ENCODE results near the gene KCNB1.

Gene KCNB1

GRCh38 chr20:49483018-49483695 lies 689 bp upstream of the KCNB1 start:
- H3K9me3 ChIP-seq = no peaks in the 10 kb centered on the region
- H3K4me3 ChIP-seq = peak overlapping the region; percentile 51 to 61
- DNase-seq = no peak
- H3K27ac ChIP-seq = no peak overlapping the region
- H3K4me1 ChIP-seq = peaks cover 0 to 33% (median 22%) of the 10 kb centered on the region in 4 donors
- peaks cover 0 to 22% of the 10 kb centered on the region in 2 donors for H3K27me3 ChIP-seq
- TF ChIP-seq, protein P1, sequence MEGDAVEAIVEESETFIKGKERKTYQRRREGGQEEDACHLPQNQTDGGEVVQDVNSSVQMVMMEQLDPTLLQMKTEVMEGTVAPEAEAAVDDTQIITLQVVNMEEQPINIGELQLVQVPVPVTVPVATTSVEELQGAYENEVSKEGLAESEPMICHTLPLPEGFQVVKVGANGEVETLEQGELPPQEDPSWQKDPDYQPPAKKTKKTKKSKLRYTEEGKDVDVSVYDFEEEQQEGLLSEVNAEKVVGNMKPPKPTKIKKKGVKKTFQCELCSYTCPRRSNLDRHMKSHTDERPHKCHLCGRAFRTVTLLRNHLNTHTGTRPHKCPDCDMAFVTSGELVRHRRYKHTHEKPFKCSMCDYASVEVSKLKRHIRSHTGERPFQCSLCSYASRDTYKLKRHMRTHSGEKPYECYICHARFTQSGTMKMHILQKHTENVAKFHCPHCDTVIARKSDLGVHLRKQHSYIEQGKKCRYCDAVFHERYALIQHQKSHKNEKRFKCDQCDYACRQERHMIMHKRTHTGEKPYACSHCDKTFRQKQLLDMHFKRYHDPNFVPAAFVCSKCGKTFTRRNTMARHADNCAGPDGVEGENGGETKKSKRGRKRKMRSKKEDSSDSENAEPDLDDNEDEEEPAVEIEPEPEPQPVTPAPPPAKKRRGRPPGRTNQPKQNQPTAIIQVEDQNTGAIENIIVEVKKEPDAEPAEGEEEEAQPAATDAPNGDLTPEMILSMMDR (IDR thresholded peaks at IDR 0.05) = no peak
- intact Hi-C loops (cut with DNase I; ENCODE audit: low total_unique reads) = loop anchor here (5.0 kb wide), 2 partner anchors 49 to 101 kb away; no protein-coding TSS in a partner anchor
- no peaks in the 10 kb centered on the region for H3K36me3 ChIP-seq

- no peak for DNase-seq
- Histone ChIP-seq H3K4me3 (peak overlapping the region; percentile 51 to 61), H3K4me1 (peaks cover 0 to 33% (median 22%) of the 10 kb centered on the region in 4 donors), H3K27me3 (peaks cover 0 to 22% of the 10 kb centered on the region in 2 donors), H3K27ac (no peak overlapping the region), H3K36me3 (no peaks in the 10 kb centered on the region), H3K9me3 (no peaks in the 10 kb centered on the region)
- TF ChIP-seq, protein P1 (IDR thresholded peaks at IDR 0.05) = no peak
- intact Hi-C loops (cut with DNase I; ENCODE audit: low total_unique reads) = loop anchor here (5.0 kb wide), 2 partner anchors 50 to 100 kb away; no protein-coding TSS in a partner anchor
Measured at GRCh38 chr20:49482173-49482572, 295 bp downstream of the KCNB1 start.

DNA sequence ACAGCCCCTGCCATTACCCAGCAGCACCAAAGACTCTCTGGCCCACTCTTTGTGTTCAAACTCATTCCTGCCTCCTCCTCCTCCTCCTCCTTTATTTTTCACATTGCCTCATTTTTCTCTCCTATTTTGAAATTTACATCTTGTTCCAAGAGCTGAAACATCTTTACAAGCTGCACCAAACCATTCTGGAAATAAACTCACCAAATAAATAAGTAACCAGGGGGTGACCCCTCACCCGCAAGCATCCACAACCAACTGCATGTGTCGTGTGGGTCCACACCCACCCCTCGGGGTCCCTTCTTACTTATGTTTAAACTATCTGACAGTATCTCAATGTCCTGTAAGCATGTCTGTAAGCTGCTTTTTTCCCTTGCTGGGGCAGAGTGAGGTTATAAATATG lies 1.4 kb downstream of the KCNB1 start:
- Histone ChIP-seq H3K4me3 (no peak overlapping the region), H3K4me1 (peaks cover 0 to 26% (median 22%) of the 10 kb centered on the region in 4 donors), H3K27ac (no peak overlapping the region), H3K9me3 (no peaks in the 10 kb centered on the region), H3K27me3 (peaks cover 0 to 22% of the 10 kb centered on the region in 2 donors), H3K36me3 (no peaks in the 10 kb centered on the region)
- TF ChIP-seq, protein P1 (IDR thresholded peaks at IDR 0.05) = no peak
- intact Hi-C loops (cut with DNase I; ENCODE audit: low total_unique reads) = loop anchor here (5.0 kb wide), 2 partner anchors 51 to 99 kb away; no protein-coding TSS in a partner anchor
- DNase-seq = no peak

GRCh38 chr20:49480236-49480635 lies 2.2 kb downstream of the KCNB1 start:
- intact Hi-C loops (cut with DNase I; ENCODE audit: low total_unique reads) = loop anchor here (5.0 kb wide), 2 partner anchors 52 to 98 kb away; no protein-coding TSS in a partner anchor
- no peak overlapping the region for H3K27ac ChIP-seq

GRCh38 chr20:49479785-49480184 lies 2.7 kb downstream of the KCNB1 start:
- no peak for DNase-seq
- Histone ChIP-seq H3K27ac (no peak overlapping the region), H3K9me3 (no peaks in the 10 kb centered on the region), H3K4me3 (no peak overlapping the region), H3K36me3 (no peaks in the 10 kb centered on the region), H3K4me1 (peaks cover 0 to 24% (median 22%) of the 10 kb centered on the region in 4 donors), H3K27me3 (peaks cover 0 to 18% of the 10 kb centered on the region in 2 donors)
- intact Hi-C loops (cut with DNase I; ENCODE audit: low total_unique reads) = loop anchor here (5.0 kb wide), 2 partner anchors 53 to 97 kb away; no protein-coding TSS in a partner anchor
- TF ChIP-seq, protein P1 (IDR thresholded peaks at IDR 0.05) = no peak

More at GRCh38 chr20:49480236-49480635, 2.2 kb downstream of the KCNB1 start:
- Histone ChIP-seq H3K9me3 (no peaks in the 10 kb centered on the region), H3K27me3 (peaks cover 0 to 22% of the 10 kb centered on the region in 2 donors), H3K4me3 (no peak overlapping the region), H3K36me3 (no peaks in the 10 kb centered on the region), H3K4me1 (peaks cover 0 to 25% (median 22%) of the 10 kb centered on the region in 4 donors)
- TF ChIP-seq, protein P1 (IDR thresholded peaks at IDR 0.05) = no peak
- DNase-seq = no peak

Data from tibial artery (tissue), 4 donors.